K562 (cell line): ENCODE results near the gene CCDC32. TPM values are rescaled to one million over a fixed set of nuclear protein-coding genes. Genes with fewer than 3 reads are reported as not detected.

ENCODE experiments used
- ATAC-seq: fragments of 200-7000 bp; cut with Tn5 transposase; 3 replicates; pipeline ENCODE4 v1.9.1; 2020; ENCODE audit warnings: moderate library complexity
- BruUV-seq: library from RNA; stranded (reverse); fragments of 400-500 nt; replicated peaks from 2 replicates; lab custom pipeline; 2021; lab: Mats Ljungman, UMichigan
- CTCF ChIA-PET: fragments of 300-600 bp; formaldehyde crosslinking; extraction: SDS; loops from one replicate; lab custom pipeline; 2021; ENCODE audit warnings: low intra/inter-chr PET ratio; lab: Yijun Ruan, JAX
- POLR2A ChIA-PET: fragments of 300-600, 350-650 bp; sonication (Branson Sonifier 250); formaldehyde crosslinking; extraction: SDS; loops from one replicate; lab custom pipeline; 2021; ENCODE audit warnings: antibody characterized with exemption, inconsistent platforms; lab: Yijun Ruan, JAX
- DNase-seq, 4 experiments: peaks; one replicate each; pipeline versions ENCODE4 v3.0.0 to v3.0.0-alpha.2; 2011 to 2018; ENCODE audit warnings: low spot score in 3 of 4, mixed read lengths in 3 of 4; ENCODE audit errors: extremely low read depth in 1 of 4
- FAIRE-seq: peaks from 2 replicates; lab custom pipeline; 2011; peaks lifted over from hg19 to GRCh38; lab: Jason Lieb, UNC
- H2AFZ ChIP-seq: 2 replicates; pipeline ENCODE4 v1.6.0; 2011; ENCODE audit warnings: low read depth, low read length, control low read depth, inconsistent platforms
- H3K27ac ChIP-seq: fragments of 200-600 bp; 3 replicates; pipeline ENCODE4 v1.8.0; 2011; ENCODE audit warnings: low read depth, mild to moderate bottlenecking, control low read depth, inconsistent platforms, low read length, moderate library complexity, mixed read lengths; ENCODE audit errors: extremely low read depth
- H3K27me3 ChIP-seq, 2 experiments: fragments of 300-600 bp in 1 of 2; 2 replicates in 1 of 2; 3 replicates in 1 of 2; pipeline versions ENCODE4 v1.6.0 to v1.8.0; 2011; ENCODE audit warnings: inconsistent platforms in 2 of 2, low read length in 2 of 2, mild to moderate bottlenecking in 1 of 2, mixed read lengths in 1 of 2, moderate library complexity in 1 of 2; ENCODE audit not compliant: control insufficient read depth in 2 of 2, insufficient read depth in 2 of 2
- H3K36me3 ChIP-seq: fragments of 300-600 bp; 3 replicates; pipeline ENCODE4 v1.8.0; 2011; ENCODE audit warnings: mild to moderate bottlenecking, low read length, inconsistent platforms; ENCODE audit not compliant: control insufficient read depth, insufficient read depth
- H3K4me1 ChIP-seq, 2 experiments: fragments of 200-600 bp in 1 of 2; replicated peaks in 1 of 2; 2 replicates in 1 of 2; 3 replicates in 1 of 2; pipeline versions ENCODE4 v1.5.1 to v1.8.0; 2011; ENCODE audit warnings: inconsistent platforms in 2 of 2, low read length in 2 of 2, mild to moderate bottlenecking in 1 of 2, mixed read lengths in 1 of 2, moderate library complexity in 1 of 2; ENCODE audit not compliant: control insufficient read depth in 2 of 2, insufficient read depth in 2 of 2
- H3K4me2 ChIP-seq: 2 replicates; pipeline ENCODE4 v1.6.1; 2011; ENCODE audit warnings: low read length, control low read depth, inconsistent platforms, mixed read lengths; ENCODE audit not compliant: insufficient read depth
- H3K4me3 ChIP-seq: fragments of 200-600 bp; sonication (generic), shearing (Covaris generic); 2 replicates; pipeline ENCODE4 v1.5.1; 2016; ENCODE audit warnings: control low read depth, inconsistent platforms
- H3K79me2 ChIP-seq: fragments of 200-600 bp; 3 replicates; pipeline ENCODE4 v1.8.0; 2011; ENCODE audit warnings: low read length, inconsistent platforms; ENCODE audit not compliant: control insufficient read depth, insufficient read depth
- H3K9ac ChIP-seq, 2 experiments: 2 replicates each; pipeline versions ENCODE4 v1.6.0 to v1.6.1; 2011; ENCODE audit warnings: low read depth in 2 of 2, low read length in 2 of 2, control low read depth in 1 of 2, inconsistent platforms in 1 of 2, mild to moderate bottlenecking in 1 of 2, mixed read lengths in 1 of 2; ENCODE audit not compliant: insufficient read depth in 1 of 2
- H3K9me1 ChIP-seq: one replicate; pipeline ENCODE4 v1.6.0; 2011; ENCODE audit warnings: inconsistent platforms, mild to moderate bottlenecking, low read length, moderate library complexity; ENCODE audit not compliant: control insufficient read depth, insufficient read depth
- H3K9me3 ChIP-seq: replicated peaks from 2 replicates; pipeline ENCODE4 v1.5.1; 2011; ENCODE audit warnings: low read depth, low read length, inconsistent platforms; ENCODE audit not compliant: control insufficient read depth, insufficient read depth
- H4K20me1 ChIP-seq: replicated peaks from 2 replicates; pipeline ENCODE4 v1.6.1; 2011; ENCODE audit warnings: low read length, inconsistent platforms, mixed read lengths; ENCODE audit not compliant: control insufficient read depth, insufficient read depth
- DIDO1 ChIP-seq: fragments of 450-650 bp; IDR thresholded peaks from 2 replicates; pipeline ENCODE4 v1.6.1; 2016; ENCODE audit warnings: low read depth, missing biosample characterization, missing genetic modification characterization
- HMG20A ChIP-seq: fragments of 450-650 bp; formaldehyde crosslinking; conservative IDR thresholded peaks from 2 replicates; pipeline ENCODE4 v1.4.0; 2020; ENCODE audit warnings: mild to moderate bottlenecking, mixed read lengths
- NR2F6 ChIP-seq: fragments of 450-650 bp; formaldehyde crosslinking; IDR thresholded peaks from 2 replicates; pipeline ENCODE4 v1.4.0; 2020; ENCODE audit warnings: mild to moderate bottlenecking
- SPI1 ChIP-seq: IDR thresholded peaks from 2 replicates; pipeline ENCODE4 v1.6.1; 2011; ENCODE audit warnings: low read depth, low read length, control low read depth, borderline replicate concordance
- ZBTB7A ChIP-seq: IDR thresholded peaks from 2 replicates; pipeline ENCODE4 v1.6.1; 2011; ENCODE audit warnings: low read depth, mild to moderate bottlenecking, low read length, moderate library complexity, borderline replicate concordance; ENCODE audit not compliant: control insufficient read depth
- ZKSCAN1 ChIP-seq: fragments of 150-350 bp; IDR thresholded peaks from 2 replicates; pipeline ENCODE4 v1.6.1; 2016; ENCODE audit warnings: low read depth, low read length
- ZKSCAN3 ChIP-seq: fragments of 250-450 bp; sonication (Bioruptor Pico); IDR thresholded peaks from 2 replicates; pipeline ENCODE4 v1.4.0; 2020
- ZNF280A ChIP-seq: fragments of 450-650 bp; IDR thresholded peaks from 2 replicates; pipeline ENCODE4 v1.6.1; 2018; ENCODE audit warnings: mild to moderate bottlenecking, low read depth; ENCODE audit not compliant: partially characterized antibody
- ZNF75A ChIP-seq: fragments of 450-650 bp; formaldehyde crosslinking; IDR thresholded peaks from 2 replicates; pipeline ENCODE4 v1.4.0; 2020; ENCODE audit warnings: mild to moderate bottlenecking
- ZNF77 ChIP-seq: fragments of 250-450 bp; sonication (Bioruptor Pico); IDR thresholded peaks from 2 replicates; pipeline ENCODE4 v1.5.0; 2020
- in situ Hi-C: fragments of 300-500 bp; cut with MboI; formaldehyde crosslinking; loops from 4 replicates; pipeline ENCODE4 v1.15.0; 2018; ENCODE audit warnings: inconsistent platforms, mixed read lengths
- intact Hi-C: fragments of 100-400 bp; cut with micrococcal nuclease; formaldehyde crosslinking; loops from 2 replicates; pipeline ENCODE4 v1.14.2; 2022
- polyA plus RNA-seq, 8 experiments: library from polyadenylated mRNA; depleted of rRNA in 4 of 8; stranded (reverse) in 5 of 8; unstranded in 3 of 8; fragments of >200 nt; fragmentation: Nextera tagmentation in 2 of 8; fragmentation: Illumina TruSeq in 1 of 8; extraction: Ambion mirVana in 2 of 8; extraction: Trizol in 1 of 8; gene quantifications; 2 replicates each; pipeline versions ENCODE4 v1.2.1 to v1.2.3, GENCODE V29; 2011 to 2014; ENCODE audit warnings: inconsistent platforms in 1 of 8, missing spikeins in 1 of 8
- total RNA-seq, 7 experiments: library from RNA; depleted of rRNA in 6 of 7; stranded (reverse); fragments of >200 nt in 6 of 7; fragmentation: Illumina TruSeq in 2 of 7; extraction: Trizol in 2 of 7; gene quantifications; 2 replicates each; pipeline versions ENCODE4 v1.2.1 to v1.2.3, GENCODE V29; 2011 to 2021; ENCODE audit warnings: low replicate concordance in 1 of 7
- TF ChIP-seq, protein P1 (sequence below), 2 experiments: IDR thresholded peaks in 1 of 2; conservative IDR thresholded peaks in 1 of 2; 2 replicates each; pipeline ENCODE4 v1.6.1; 2016; ENCODE audit warnings: low read depth in 2 of 2, mild to moderate bottlenecking in 1 of 2, missing compliant biosample characterization in 1 of 2, missing genetic modification characterization in 1 of 2, moderate library complexity in 1 of 2
- TF ChIP-seq, protein P2 (sequence below): fragments of 250-450 bp; sonication (Bioruptor Pico); IDR thresholded peaks from 2 replicates; pipeline ENCODE4 v1.4.0; 2020

Gene CCDC32
- total and polyA plus RNA-seq, 9 of the 15 experiments (the other 6 are each of a cell fraction or from before 2014, with no cell fraction given) = 22.2 to 94.8 (median 37.1) TPM

GRCh38 chr15:40525855-40526254 is 39.0 kb downstream of the CCDC32 start (continued):
- TF ChIP-seq, protein P1, sequence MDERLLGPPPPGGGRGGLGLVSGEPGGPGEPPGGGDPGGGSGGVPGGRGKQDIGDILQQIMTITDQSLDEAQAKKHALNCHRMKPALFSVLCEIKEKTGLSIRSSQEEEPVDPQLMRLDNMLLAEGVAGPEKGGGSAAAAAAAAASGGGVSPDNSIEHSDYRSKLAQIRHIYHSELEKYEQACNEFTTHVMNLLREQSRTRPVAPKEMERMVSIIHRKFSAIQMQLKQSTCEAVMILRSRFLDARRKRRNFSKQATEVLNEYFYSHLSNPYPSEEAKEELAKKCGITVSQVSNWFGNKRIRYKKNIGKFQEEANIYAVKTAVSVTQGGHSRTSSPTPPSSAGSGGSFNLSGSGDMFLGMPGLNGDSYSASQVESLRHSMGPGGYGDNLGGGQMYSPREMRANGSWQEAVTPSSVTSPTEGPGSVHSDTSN (CRISPR knock-in tag; IDR thresholded peaks at IDR 0.05; ENCODE audit: low read depth) = no peak
- TF ChIP-seq, protein P1 (tag; conservative IDR thresholded peaks at IDR 0.05; ENCODE audit: low read depth) = no peak
- TF ChIP-seq ZKSCAN3 (CRISPR knock-in tag) = no peak
- no peak for TF ChIP-seq ZNF75A (CRISPR knock-in tag)

DNA sequence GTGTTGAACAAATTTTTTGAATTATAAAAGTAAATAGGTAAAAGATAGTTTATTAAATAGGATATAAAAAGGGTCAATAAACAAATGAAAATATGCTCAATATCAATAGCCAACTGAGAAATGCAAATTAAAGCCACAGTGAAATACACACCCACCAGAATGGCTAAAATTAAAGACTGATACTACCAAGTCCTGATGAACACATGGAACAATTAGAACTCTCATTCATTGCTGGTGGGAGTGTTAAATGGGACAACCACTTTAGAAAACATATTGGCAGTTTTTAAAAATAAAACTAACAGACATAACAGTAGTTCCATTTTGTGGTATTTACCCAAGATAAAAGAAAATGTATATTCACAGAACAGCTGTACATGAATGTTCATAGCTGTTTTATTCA is 41.2 kb downstream of the CCDC32 start:
- no peak for DNase-seq
- H3K4me1 ChIP-seq = peaks cover 0 to 4% of the 10 kb centered on the region in 2 experiments; a peak in 4 of 5 replicates
- no peaks in the 10 kb centered on the region for H3K79me2 ChIP-seq
- in situ Hi-C loops = no loop called here
- no peak overlapping the region for H3K27ac ChIP-seq
- no peaks in the 10 kb centered on the region for H3K27me3 ChIP-seq
- no peaks in the 10 kb centered on the region for H4K20me1 ChIP-seq
- H3K4me3 ChIP-seq = no peak overlapping the region
- H3K9me3 ChIP-seq = no peaks in the 10 kb centered on the region
- ChIA-PET POLR2A (interaction anchor here (0.6 kb wide), 1 partner anchor 639 kb away, joined by 3 read pairs; no protein-coding TSS in a partner anchor), CTCF (no interaction called here)
- BruUV-seq = no TSS peak
- no peak overlapping the region for H3K4me2 ChIP-seq
- ATAC-seq = no peak
- H3K9me1 ChIP-seq = no peaks in the 10 kb centered on the region
- intact Hi-C loops = no loop called here
- no peaks in the 10 kb centered on the region for H3K36me3 ChIP-seq
- no peak overlapping the region for H3K9ac ChIP-seq
- no peak overlapping the region for H2AFZ ChIP-seq
- no peak for FAIRE-seq
- TF ChIP-seq DIDO1 (tag) (no peak), ZNF280A (no peak), ZKSCAN1 (no peak), ZNF77 (CRISPR knock-in tag) (no peak), ZBTB7A (no peak), NR2F6 (CRISPR knock-in tag) (no peak), HMG20A (CRISPR knock-in tag) (no peak), SPI1 (no peak)
- TF ChIP-seq, protein P2, sequence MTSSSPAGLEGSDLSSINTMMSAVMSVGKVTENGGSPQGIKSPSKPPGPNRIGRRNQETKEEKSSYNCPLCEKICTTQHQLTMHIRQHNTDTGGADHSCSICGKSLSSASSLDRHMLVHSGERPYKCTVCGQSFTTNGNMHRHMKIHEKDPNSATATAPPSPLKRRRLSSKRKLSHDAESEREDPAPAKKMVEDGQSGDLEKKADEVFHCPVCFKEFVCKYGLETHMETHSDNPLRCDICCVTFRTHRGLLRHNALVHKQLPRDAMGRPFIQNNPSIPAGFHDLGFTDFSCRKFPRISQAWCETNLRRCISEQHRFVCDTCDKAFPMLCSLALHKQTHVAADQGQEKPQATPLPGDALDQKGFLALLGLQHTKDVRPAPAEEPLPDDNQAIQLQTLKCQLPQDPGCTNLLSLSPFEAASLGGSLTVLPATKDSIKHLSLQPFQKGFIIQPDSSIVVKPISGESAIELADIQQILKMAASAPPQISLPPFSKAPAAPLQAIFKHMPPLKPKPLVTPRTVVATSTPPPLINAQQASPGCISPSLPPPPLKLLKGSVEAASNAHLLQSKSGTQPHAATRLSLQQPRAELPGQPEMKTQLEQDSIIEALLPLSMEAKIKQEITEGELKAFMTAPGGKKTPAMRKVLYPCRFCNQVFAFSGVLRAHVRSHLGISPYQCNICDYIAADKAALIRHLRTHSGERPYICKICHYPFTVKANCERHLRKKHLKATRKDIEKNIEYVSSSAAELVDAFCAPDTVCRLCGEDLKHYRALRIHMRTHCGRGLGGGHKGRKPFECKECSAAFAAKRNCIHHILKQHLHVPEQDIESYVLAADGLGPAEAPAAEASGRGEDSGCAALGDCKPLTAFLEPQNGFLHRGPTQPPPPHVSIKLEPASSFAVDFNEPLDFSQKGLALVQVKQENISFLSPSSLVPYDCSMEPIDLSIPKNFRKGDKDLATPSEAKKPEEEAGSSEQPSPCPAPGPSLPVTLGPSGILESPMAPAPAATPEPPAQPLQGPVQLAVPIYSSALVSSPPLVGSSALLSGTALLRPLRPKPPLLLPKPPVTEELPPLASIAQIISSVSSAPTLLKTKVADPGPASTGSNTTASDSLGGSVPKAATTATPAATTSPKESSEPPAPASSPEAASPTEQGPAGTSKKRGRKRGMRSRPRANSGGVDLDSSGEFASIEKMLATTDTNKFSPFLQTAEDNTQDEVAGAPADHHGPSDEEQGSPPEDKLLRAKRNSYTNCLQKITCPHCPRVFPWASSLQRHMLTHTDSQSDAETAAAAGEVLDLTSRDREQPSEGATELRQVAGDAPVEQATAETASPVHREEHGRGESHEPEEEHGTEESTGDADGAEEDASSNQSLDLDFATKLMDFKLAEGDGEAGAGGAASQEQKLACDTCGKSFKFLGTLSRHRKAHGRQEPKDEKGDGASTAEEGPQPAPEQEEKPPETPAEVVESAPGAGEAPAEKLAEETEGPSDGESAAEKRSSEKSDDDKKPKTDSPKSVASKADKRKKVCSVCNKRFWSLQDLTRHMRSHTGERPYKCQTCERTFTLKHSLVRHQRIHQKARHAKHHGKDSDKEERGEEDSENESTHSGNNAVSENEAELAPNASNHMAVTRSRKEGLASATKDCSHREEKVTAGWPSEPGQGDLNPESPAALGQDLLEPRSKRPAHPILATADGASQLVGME (CRISPR knock-in tag) = no peak
